Activated CD4-positive, alpha-beta T cell treated with anti-CD3 and anti-CD28 coated beads, Interleukin-10, Interleukin-2, amounts not matched to agents 100 ng/mL and 50 ng/mL, durations not matched to agents 16 hours and 8 hours (primary cell): Measurements from ENCODE around the gene ZNF813.
A peak's percentile ranks its signal among the peaks of the same experiment; 100 is the strongest.
"Not testable (repeated sequence)": the region's sequence is repeated elsewhere in the genome, so short reads cannot be mapped to it uniquely, and the experiment has no call there.

Source experiments
- DNase-seq: peaks from one replicate; pipeline ENCODE4 v3.0.0-alpha.2; 2020

ZNF813 gene

DNA sequence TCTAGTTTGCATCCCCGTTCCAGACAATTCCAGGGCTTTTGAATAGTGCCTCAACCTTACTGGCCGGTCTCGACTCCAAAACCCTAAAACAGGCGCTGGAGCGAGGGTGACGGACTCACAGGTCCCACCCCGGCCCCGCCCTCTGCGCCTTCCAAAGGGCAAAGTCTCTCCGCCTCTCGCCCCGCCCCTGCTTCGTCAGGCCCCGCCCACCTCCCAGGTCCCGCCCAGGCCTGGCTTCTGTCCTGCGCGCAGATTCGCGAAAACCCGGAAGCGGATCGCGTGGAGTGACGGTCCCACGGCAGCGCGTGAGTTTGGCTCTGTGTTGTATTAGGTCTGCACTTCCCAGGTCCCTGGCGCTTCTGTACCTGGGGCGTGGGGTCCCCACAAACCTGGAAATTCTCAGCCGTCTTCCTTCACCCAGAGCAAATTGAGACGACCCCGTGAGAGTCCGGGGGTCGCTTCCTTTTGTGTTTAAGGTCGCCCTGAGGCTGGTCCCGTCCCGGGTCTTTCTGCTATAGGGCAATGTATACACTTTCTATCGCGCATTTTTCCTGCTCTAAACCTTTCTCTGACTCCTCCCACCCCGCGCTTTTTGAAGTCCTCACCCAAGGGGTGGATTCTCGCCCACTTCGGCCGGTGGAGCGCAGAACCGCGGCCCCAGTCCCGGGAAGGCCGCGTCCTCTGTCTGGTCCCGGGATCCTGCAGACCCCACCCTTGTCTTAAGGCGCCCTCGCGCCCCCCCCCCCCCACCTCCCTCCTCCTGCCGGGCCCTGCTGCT, at the start of gene ZNF813:
Gene ZNF813 (plus strand): TSS at position 249 of the 778 bp plus-strand sequence. CDS start 16,090 bp downstream, outside the sequence.
- peak; percentile 85 for DNase-seq

- not testable (repeated sequence) for DNase-seq
These were observed 46.8 kb upstream of the ZNF813 start for GRCh38 chr19:53420520-53421315.

- DNase-seq = no peak
These were observed 45.0 kb upstream of the ZNF813 start for GRCh38 chr19:53422551-53422950.

DNA sequence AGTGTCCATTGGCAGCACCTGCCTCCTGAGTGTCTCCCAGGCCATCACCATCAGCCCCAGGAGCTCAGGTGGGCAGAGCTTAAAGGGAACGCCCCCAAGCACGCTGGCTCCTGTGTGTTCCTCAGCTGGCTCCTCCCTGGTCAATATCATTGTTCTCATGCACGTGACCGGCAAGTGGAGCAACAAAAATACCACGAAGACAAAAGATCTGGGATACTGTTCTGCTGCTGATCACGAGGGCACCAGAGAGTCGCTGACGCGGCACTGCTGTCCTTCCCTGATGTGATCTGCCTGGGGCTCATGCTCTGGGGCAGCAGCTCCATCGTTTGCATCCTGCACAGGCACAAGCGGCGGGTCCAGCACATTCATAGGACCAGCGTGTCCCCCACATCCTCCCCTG, 44.5 kb upstream of the ZNF813 start:
- not testable (repeated sequence) for DNase-seq

GRCh38 chr19:53423680-53424079, 43.9 kb upstream of the ZNF813 start:
- not testable (repeated sequence) for DNase-seq

GRCh38 chr19:53424968-53425597, 42.5 kb upstream of the ZNF813 start:
- peak; percentile 47 for DNase-seq

DNA sequence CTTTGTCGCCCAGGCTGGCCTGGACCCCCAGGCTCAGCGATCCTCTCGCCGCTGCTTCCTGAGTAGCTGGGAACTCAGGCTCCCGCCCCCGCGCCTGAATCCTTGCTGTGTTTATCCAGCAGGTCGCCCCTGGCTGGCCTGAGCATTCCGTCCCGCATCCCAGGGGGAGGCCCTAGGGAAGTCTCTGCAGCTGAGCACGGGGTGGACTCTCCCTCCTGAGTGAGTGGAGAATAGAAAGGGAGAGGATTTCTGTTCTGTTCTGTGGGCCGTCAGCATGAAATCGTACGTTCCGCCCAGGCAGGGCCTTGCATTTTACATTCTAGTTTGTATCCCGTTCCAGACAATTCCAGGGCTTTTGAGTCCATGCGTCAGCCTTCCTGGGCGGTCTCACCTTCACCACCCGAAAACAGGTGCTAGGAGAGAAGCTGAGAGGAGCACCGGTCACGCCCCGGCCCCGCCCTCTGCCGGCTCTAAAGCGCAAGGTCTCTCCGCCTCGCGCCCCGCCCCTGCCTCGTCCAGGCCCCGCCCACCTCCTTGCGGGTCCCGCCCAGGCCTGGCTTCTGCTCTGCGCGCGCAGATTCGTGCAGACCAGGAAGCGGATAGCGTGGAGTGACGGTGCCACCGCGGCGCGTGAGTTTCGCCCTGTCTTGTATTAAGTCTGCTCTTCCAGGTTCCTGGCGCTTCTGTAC, 36.0 kb upstream of the ZNF813 start, which contains the start of gene ZNF761:
Gene ZNF761 (plus strand): TSS at position 586 of the 689 bp plus-strand sequence. CDS start 15,285 bp downstream, outside the sequence.
- DNase-seq = peak; percentile 96

GRCh38 chr19:53432088-53432661, 35.4 kb upstream of the ZNF813 start:
- DNase-seq = peak; percentile 13

GRCh38 chr19:53443809-53444208, 23.7 kb upstream of the ZNF813 start:
- not testable (repeated sequence) for DNase-seq

DNA sequence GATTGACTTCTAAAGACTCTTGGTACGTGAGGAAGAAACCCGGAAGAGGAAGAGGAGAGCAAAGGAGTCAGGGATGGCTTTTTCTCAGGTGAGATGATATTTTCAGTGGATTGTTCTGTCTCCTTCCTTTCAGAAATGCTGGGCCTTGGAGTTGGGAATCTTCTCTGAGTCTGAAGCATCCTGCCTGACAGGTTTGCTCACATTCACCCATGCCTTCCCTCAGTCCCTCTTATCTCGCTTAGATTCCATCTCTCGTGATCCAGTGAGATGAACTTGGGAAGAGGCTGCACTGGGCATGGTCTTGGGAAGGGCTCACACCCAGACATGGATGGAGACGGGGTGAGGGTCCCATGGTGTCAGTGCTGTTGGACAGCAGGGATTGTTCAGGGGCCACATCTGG, 20.3 kb upstream of the ZNF813 start:
- not testable (repeated sequence) for DNase-seq

DNA sequence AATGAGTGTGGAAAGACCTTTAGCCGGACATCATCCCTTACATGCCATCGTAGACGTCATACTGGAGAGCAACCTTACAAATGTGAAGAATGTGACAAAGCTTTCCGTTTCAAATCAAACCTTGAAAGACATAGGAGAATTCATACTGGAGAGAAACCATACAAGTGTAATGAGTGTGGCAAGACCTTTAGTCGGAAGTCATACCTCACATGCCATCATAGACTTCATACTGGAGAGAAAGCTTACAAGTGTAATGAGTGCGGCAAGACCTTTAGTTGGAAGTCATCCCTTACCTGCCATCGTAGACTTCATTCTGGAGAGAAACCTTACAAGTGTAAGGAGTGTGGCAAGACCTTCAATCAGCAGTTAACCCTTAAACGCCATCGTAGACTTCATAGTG, 11.7 kb upstream of the ZNF813 start:
- no peak for DNase-seq

DNA sequence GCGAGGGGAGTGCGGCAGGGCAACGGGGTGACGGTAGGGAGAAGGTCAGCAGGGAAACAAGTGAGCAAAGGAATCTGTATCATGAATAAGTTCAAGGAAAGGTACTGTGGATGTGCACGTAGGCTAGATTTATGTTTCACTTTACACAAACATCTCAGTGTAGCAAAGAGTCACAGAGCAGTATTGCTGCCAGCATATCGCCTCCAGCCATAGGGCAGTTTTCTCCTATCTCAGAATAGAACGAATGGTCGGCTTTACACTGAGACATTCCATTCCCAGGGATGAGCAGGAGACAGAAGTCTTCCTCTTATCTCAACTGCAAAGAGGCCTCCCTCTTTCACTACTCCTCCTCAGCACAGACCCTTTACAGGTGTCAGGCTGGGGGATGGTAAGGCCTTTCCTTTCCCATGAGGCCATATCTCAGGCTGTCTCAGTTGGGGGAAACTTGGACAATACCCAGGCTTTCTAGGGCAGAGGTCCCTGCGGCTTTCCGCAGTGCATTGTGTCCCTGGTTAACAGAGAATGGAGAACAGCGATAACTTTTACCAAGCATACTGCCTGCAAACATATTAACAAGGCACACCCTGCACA, 7.3 kb upstream of the ZNF813 start:
- DNase-seq = not testable (repeated sequence)

DNA sequence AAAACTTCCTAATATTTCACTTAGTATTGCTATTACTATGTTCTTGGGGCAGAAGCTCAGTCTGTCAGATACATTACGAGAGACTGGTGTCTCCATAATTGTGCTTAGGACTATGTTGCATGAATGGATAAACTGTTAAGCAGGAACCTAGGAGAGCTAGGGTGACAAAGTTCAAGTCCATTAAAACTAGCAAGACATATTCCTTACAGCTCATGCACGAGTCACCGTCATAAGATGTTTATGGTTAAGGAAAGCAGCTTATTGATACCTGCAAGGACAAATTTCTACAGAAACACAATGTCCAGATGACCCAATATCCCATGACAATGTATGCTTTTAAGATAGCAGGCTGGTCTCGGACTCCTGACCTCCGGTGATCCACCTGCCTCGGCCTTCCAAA, 5.7 kb upstream of the ZNF813 start:
- DNase-seq = no peak

GRCh38 chr19:53462861-53463260, 4.7 kb upstream of the ZNF813 start:
- DNase-seq = no peak

GRCh38 chr19:53463263-53463662, 4.3 kb upstream of the ZNF813 start:
- no peak for DNase-seq

- DNase-seq = no peak
These were observed 628 bp upstream of the ZNF813 start for GRCh38 chr19:53466726-53467484.

DNA sequence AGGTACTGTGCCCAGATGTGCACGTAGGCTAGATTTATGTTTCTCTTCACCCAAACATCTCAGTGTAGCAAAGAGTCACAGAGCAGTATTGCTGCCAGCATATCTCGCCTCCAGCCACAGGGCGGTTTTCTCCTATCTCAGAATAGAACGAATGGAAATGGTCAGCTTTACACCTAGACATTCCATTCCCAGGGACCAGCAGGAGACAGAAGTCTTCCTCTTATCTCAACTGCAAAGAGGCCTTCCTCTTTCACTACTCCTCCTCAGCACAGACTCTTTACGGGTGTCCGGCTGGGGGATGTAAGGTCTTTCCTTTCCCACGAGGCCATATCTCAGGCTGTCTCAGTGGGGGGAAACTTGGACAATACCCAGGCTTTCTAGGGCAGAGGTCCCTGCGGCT, 1.1 kb downstream of the ZNF813 start:
- DNase-seq = not testable (repeated sequence)

DNA sequence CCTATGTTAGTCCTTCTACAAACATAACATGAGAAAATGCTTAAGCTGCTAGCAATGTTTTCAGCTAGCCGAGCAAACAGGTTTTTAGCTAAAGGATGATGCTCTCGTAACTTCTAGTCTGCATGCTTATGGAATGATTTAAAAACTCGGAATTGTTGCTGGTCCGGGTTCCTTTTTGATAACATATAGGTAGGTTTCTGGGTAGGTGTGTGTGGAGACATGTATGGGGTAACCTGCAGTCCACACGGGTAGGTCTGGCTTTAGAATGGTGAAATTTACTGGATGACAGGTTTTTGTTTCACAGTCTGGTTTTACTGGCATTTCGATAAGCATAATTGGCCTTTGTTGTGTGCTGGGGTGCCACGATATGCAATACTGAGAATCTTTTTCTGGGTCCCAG, 4.4 kb downstream of the ZNF813 start:
- no peak for DNase-seq

- DNase-seq = not testable (repeated sequence)
These were observed 7.3 kb downstream of the ZNF813 start for GRCh38 chr19:53474832-53475231.

- DNase-seq = not testable (repeated sequence)
These were observed 7.9 kb downstream of the ZNF813 start for GRCh38 chr19:53475470-53475869.

DNA sequence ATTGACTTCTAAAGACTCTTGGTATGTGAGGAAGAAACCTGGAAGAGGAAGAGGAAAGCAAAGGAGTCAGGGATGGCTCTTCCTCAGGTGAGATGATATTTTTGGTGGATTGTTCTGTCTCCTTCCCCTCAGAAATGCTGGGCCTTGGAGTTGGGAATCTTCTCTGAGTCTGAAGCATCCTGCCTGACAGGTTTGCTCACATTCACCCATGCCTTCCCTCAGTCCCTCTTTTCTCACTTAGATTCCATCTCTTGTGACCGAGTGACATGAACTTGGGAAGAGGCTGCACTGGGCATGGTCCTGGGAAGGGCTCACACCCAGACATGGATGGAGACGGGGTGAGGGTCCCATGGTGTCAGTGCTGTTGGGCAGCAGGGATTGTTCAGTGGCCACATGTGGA, 16.2 kb downstream of the ZNF813 start:
- not testable (repeated sequence) for DNase-seq
